Fibroblast of pulmonary artery (primary cell): ENCODE measurements around the gene TMEM239.

Experiments
- DNase-seq: peaks from one replicate; pipeline ENCODE4 v3.0.0-alpha.2; 2010; ENCODE audit warnings: low read depth
- H3K4me3 ChIP-seq: replicated peaks from 2 replicates; pipeline ENCODE4 v1.5.1; 2011; ENCODE audit warnings: low read depth, mild to moderate bottlenecking, control low read depth, low read length, moderate library complexity
- TF ChIP-seq, protein P1 (sequence below): IDR thresholded peaks from 2 replicates; pipeline ENCODE4 v1.5.1; 2011; ENCODE audit warnings: mild to moderate bottlenecking, control low read depth, low read length, inconsistent platforms; ENCODE audit errors: missing control alignments

TMEM239 gene

DNA sequence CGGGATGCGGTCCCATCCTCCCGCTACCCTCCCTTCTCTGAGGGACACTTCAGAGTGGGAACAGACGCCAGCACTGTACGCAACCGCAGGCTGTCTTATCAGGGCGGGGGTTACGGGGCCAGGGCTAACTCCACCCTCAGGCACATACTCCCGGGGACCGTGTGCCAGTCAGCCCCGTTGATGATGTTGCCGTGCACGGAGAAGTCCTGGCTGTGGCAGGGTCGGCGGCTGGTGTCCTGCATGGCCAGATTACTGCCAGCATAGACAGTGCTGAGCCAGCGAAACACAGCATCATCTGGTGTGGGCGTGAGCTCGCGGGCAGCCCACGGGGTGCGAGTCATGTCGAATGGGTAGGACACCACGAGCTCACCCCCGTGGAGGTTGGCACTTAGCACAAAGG is 20.7 kb upstream of the TMEM239 start:
- no peak overlapping the region for H3K4me3 ChIP-seq
- TF ChIP-seq, protein P1, sequence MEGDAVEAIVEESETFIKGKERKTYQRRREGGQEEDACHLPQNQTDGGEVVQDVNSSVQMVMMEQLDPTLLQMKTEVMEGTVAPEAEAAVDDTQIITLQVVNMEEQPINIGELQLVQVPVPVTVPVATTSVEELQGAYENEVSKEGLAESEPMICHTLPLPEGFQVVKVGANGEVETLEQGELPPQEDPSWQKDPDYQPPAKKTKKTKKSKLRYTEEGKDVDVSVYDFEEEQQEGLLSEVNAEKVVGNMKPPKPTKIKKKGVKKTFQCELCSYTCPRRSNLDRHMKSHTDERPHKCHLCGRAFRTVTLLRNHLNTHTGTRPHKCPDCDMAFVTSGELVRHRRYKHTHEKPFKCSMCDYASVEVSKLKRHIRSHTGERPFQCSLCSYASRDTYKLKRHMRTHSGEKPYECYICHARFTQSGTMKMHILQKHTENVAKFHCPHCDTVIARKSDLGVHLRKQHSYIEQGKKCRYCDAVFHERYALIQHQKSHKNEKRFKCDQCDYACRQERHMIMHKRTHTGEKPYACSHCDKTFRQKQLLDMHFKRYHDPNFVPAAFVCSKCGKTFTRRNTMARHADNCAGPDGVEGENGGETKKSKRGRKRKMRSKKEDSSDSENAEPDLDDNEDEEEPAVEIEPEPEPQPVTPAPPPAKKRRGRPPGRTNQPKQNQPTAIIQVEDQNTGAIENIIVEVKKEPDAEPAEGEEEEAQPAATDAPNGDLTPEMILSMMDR: no peak
- no peak for DNase-seq

DNA sequence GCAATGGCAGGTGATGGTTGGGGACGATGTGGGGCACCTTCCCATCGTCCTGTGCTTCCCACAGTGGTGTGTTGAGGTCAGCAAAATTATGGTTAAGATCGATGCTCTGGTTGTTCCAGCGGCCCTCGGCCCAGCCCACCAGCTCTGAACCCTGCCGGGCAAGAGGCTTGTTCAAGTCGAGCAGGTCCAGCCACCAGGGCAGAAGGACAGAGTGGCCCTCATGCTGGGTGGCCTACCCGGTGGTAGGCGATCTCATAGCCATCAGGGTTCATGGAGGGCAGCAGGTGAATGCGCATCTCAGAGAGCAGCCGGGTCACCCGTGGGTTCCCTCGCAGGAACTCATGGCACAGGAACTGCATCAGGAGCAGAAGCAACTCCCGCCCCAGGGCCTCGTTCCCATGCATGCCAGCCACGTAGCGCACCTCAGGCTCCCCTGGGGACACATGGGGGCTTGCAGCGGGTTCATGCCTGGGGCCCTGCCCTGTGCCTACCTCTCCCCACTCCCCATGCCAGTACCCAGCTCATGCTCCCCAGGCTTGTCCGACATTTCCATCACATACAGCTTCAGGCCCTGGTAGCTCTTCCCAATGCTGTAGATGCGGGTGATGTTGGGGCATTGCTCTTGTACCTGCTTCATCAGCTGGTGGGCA is 20.0 kb upstream of the TMEM239 start:
- no peak for DNase-seq
- no peak overlapping the region for H3K4me3 ChIP-seq
- TF ChIP-seq, protein P1: no peak

DNA sequence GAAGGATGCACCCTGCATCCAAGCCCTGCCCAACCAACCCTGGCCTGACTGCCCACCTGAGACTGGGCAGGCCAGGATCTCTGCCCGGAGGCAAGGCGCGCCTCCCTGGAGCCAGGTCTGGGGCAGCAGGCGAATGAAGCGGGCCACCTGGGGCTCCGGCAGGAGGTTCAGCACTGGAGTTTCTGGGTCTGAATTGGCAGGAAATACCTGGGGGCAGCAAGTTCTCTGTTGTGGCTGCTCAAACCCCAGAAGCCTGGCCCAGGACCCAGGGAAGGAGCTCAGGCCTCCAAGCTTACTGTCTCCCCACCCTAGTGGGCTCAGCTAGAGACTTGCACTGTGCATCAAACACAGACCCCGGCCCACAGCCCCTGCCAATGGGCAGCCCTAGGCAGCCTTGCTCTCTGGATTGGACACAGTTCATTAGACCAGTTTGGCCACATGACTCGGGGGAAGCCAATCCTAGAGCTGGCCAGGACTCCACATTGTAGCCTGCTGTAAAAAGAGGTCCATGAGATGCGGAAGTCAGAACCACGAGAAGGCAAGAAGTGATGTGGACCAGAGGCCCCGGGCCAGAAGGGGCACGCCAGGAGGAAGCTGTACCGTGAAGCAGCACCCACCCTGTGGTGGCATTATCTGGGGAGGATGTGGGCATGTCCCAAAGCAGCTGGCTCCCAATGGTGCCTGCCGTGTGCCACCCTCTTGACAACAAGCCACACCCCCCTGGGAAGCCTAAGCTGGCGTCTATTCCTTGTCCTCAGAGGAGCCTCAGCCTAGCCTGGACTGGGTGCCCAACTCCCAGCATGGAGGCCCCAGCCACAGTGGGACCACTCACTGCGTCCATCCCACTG is 18.8 kb upstream of the TMEM239 start:
- H3K4me3 ChIP-seq: no peak overlapping the region
- no peak for DNase-seq
- TF ChIP-seq, protein P1: no peak

DNA sequence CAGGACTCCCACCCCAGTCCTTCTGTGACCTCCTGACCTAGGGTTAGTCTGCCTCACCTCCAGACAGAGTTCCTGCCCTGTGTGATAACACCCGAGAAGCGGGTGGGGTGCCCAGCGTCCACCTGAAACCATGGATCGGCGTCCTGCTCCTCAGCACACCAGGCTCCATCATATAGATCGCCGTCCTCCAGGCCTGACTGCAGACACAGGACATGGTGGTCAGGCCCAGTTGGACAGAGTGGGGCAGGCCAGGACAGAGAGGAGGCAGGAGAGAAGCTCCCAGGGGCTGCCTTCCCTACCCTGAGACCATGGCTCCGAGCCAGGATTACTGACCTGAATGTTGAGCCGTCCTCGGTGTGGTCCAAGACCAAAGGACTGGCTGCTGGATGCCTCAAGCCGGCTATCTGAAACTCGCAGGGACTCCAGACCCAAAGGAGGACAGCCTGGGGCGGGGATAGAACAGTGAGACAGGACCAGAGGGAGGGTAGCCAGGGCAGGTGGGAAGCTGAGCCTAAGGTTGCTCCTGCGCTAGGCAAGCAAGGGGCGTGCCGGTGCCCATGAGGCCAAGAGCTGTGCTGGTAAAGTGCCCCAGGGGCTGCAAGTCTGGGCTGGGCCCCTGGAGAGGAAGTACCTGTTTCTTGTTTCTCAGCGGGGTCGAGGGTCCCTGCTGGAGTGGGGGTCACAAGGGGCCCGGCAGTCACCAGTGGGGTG is 17.9 kb upstream of the TMEM239 start:
- DNase-seq: no peak
- H3K4me3 ChIP-seq: no peak overlapping the region
- TF ChIP-seq, protein P1: no peak

DNA sequence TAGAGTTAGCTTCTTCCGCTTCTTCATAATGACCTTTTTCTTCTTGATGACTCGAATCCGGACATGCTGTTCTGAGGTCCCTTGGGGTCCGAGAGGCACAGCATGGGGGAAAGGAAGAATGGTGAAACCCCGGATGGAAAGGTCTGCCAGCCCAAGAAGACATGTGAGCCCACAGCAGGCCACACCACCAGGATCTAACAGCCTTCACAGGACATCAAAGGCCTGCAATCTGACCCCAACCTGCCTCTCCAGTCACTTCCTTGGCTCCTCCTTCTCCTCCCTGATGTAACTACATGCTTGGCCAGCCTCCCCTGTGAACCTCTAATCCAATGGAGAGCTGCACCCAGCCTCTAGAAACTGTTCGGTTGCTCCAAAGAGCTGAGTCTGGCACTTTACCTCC is 17.4 kb upstream of the TMEM239 start:
- no peak overlapping the region for H3K4me3 ChIP-seq
- DNase-seq: no peak
- TF ChIP-seq, protein P1: no peak

DNA sequence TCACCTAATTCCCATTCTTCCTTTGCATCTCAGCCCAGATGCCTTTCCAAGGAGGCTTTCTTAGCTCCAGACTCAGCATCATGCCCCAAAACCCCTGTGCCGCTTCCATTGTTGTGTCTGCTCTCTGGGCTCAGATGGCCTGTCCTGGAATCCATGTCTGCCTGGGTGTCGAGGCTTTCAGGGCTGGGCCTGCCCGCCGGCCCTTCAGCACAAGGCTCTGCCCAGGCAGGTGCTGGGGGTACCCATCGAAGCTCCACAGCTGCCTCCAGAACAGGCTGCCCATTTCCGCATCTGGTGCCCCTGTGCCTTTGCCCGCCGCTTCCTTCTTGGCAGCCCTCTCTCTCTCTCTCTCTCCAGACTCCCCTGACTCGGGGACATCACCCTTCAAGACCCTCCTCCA is 16.9 kb upstream of the TMEM239 start:
- H3K4me3 ChIP-seq: no peak overlapping the region
- no peak for DNase-seq
- TF ChIP-seq, protein P1: no peak
